Activated B cell treated with CpG ODN at 0.5 μM for 24 hours (primary cell): ENCODE measurements around the gene DNHD1. TPM values are rescaled to one million over a fixed set of nuclear protein-coding genes. Genes with fewer than 3 reads are reported as not detected.

Experiments used
- ATAC-seq: fragments of 200-7000 bp; cut with Tn5 transposase; one replicate; pipeline ENCODE4 v1.10.0; 2021; ENCODE audit warnings: low read depth, mild to moderate bottlenecking, moderate library complexity
- CTCF ChIA-PET: fragments of 350-600 bp; sonication (Branson Sonifier 250); formaldehyde crosslinking; loops from one replicate; lab custom pipeline; 2021; ENCODE audit warnings: antibody characterized with exemption; lab: Charles Lee
- POLR2A ChIA-PET: fragments of 350-600 bp; sonication (Branson Sonifier 250); formaldehyde crosslinking; loops from one replicate; lab custom pipeline; 2021; ENCODE audit warnings: antibody characterized with exemption; lab: Charles Lee
- DNase-seq: peaks from one replicate; pipeline ENCODE4 v3.0.0; 2022
- H3K27ac Mint-ChIP-seq: one replicate; pipeline ENCODE4 v1.8.0; 2020; ENCODE audit warnings: mixed read lengths
- H3K27me3 Mint-ChIP-seq: one replicate; pipeline ENCODE4 v1.8.0; 2021; ENCODE audit warnings: mixed read lengths
- H3K36me3 Mint-ChIP-seq: one replicate; pipeline ENCODE4 v1.8.0; 2021; ENCODE audit warnings: low read depth, mixed read lengths
- H3K4me1 Mint-ChIP-seq: one replicate; pipeline ENCODE4 v1.8.0; 2021; ENCODE audit warnings: mixed read lengths
- H3K4me3 Mint-ChIP-seq: one replicate; pipeline ENCODE4 v1.8.0; 2020; ENCODE audit warnings: mild to moderate bottlenecking, mixed read lengths
- H3K9me3 Mint-ChIP-seq: one replicate; pipeline ENCODE4 v1.8.0; 2020; ENCODE audit warnings: mixed read lengths
- intact Hi-C: fragments of 100-400 bp; cut with micrococcal nuclease; formaldehyde crosslinking; loops from one replicate; pipeline ENCODE4 v1.15.1; 2024
- total RNA-seq: library from RNA; stranded (reverse); gene quantifications from 2 replicates; pipeline ENCODE4 v1.2.3, GENCODE V29; 2022
- TF ChIP-seq, protein P1 (sequence below): fragments of 200-600 bp; IDR thresholded peaks from one replicate; pipeline ENCODE4 v1.8.0; 2022; ENCODE audit warnings: antibody characterized with exemption, mild to moderate bottlenecking

Gene DNHD1
- total RNA-seq, 1 donor from 2014 or later: 42.6 TPM

DNA sequence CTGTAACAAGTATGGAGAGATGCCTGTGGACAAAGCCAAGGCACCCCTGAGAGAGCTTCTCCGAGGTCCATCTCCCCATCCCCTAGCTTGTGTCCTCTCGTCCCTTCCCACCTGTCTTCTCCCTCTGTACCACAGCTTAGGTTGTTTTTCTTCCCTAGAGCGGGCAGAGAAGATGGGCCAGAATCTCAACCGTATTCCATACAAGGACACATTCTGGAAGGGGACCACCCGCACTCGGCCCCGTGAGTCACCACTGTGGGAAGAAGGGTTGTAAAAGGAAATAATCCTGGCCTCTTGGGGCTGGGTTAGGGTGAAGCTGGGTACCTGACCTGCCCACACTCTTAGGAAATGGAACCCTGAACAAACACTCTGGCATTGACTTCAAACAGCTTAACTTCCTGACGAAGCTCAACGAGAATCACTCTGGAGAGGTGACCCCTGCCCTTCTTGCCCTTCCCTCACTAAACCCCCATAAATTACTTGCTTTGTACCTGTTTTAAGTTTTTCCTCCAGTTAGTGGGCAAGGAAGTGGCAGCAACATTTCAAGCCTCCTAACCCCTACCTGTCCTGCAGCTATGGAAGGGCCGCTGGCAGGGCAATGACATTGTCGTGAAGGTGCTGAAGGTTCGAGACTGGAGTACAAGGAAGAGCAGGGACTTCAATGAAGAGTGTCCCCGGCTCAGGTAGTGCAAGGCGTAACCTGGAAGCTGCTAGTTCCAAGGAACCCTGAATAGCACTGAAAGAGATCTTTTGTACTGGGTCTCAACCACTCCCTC lies 111.8 kb downstream of the DNHD1 start:
- Mint-ChIP-seq H3K4me3 (no peak overlapping the region), H3K9me3 (no peaks in the 10 kb centered on the region), H3K36me3 (peaks cover 45% of the 10 kb centered on the region), H3K27ac (no peak overlapping the region), H3K27me3 (no peaks in the 10 kb centered on the region), H3K4me1 (peaks cover 22% of the 10 kb centered on the region)
- ChIA-PET POLR2A (interaction anchor here (1.2 to 3.2 kb wide), 2 partner anchors 10 to 38 kb away, joined by 3 to 32 read pairs; partner anchors contain the start of gene TPP1), CTCF (interaction anchor here (1.0 to 1.8 kb wide), 2 partner anchors 59 to 74 kb away, joined by 3 to 6 read pairs; partner anchors contain the start of gene MRPL17)
- intact Hi-C loops: no loop called here
- DNase-seq (no peak), ATAC-seq (no peak)
- TF ChIP-seq, protein P1, sequence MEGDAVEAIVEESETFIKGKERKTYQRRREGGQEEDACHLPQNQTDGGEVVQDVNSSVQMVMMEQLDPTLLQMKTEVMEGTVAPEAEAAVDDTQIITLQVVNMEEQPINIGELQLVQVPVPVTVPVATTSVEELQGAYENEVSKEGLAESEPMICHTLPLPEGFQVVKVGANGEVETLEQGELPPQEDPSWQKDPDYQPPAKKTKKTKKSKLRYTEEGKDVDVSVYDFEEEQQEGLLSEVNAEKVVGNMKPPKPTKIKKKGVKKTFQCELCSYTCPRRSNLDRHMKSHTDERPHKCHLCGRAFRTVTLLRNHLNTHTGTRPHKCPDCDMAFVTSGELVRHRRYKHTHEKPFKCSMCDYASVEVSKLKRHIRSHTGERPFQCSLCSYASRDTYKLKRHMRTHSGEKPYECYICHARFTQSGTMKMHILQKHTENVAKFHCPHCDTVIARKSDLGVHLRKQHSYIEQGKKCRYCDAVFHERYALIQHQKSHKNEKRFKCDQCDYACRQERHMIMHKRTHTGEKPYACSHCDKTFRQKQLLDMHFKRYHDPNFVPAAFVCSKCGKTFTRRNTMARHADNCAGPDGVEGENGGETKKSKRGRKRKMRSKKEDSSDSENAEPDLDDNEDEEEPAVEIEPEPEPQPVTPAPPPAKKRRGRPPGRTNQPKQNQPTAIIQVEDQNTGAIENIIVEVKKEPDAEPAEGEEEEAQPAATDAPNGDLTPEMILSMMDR: no peak

DNA sequence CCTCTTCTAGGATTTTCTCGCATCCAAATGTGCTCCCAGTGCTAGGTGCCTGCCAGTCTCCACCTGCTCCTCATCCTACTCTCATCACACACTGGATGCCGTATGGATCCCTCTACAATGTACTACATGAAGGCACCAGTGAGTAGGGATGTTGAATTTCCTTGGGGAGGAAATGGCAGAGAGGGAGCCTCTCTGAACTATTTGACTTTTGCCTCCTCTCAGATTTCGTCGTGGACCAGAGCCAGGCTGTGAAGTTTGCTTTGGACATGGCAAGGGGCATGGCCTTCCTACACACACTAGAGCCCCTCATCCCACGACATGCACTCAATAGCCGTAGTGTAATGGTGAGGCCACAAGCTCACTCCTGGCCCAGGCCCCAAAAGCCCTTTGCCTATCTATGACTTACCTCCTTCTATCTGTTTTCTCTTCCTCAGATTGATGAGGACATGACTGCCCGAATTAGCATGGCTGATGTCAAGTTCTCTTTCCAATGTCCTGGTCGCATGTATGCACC lies 112.5 kb downstream of the DNHD1 start:
- intact Hi-C loops: loop anchor here (5.0 kb wide), 2 partner anchors 903 to 922 kb away; partner anchors contain the start of genes PPFIBP2, TRIM22 and TRIM5
- Mint-ChIP-seq H3K36me3 (peaks cover 45% of the 10 kb centered on the region), H3K27ac (no peak overlapping the region), H3K4me3 (no peak overlapping the region), H3K4me1 (peaks cover 22% of the 10 kb centered on the region), H3K27me3 (no peaks in the 10 kb centered on the region), H3K9me3 (no peaks in the 10 kb centered on the region)
- DNase-seq (no peak), ATAC-seq (no peak)
- ChIA-PET CTCF (no interaction called here), POLR2A (interaction anchor here (1.2 to 3.2 kb wide), 3 partner anchors 9 to 37 kb away, joined by 3 to 32 read pairs (median 3); partner anchors contain the start of gene TPP1)
- TF ChIP-seq, protein P1: no peak

DNA sequence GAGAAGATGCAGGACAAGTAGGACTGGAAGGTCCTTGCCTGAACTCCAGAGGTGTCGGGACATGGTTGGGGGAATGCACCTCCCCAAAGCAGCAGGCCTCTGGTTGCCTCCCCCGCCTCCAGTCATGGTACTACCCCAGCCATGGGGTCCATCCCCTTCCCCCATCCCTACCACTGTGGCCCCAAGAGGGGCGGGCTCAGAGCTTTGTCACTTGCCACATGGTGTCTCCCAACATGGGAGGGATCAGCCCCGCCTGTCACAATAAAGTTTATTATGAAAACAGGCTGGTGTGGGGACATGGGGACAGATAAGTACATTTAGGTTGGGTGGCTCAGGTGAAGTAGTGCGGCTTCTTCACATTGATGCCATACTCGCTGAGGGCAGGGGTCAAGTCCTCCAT lies 113.5 kb downstream of the DNHD1 start:
- CTCF ChIA-PET: interaction anchor here (1.0 kb wide), 1 partner anchor 57 kb away, joined by 3 read pairs; no protein-coding TSS in a partner anchor
- Mint-ChIP-seq H3K9me3 (no peaks in the 10 kb centered on the region), H3K36me3 (peaks cover 45% of the 10 kb centered on the region), H3K27me3 (no peaks in the 10 kb centered on the region), H3K27ac (peak overlapping the region; percentile 85), H3K4me1 (peaks cover 22% of the 10 kb centered on the region), H3K4me3 (peak overlapping the region; percentile 85)
- TF ChIP-seq, protein P1: no peak
- POLR2A ChIA-PET: interaction anchor here (1.2 to 3.3 kb wide), 4 partner anchors 9 to 137 kb away, joined by 3 to 38 read pairs (median 10); partner anchors contain the start of genes MRPL17, TPP1 and TRIM3
- intact Hi-C loops: loop anchor here (5.0 kb wide), 2 partner anchors 902 to 923 kb away; partner anchors contain the start of genes PPFIBP2, TRIM22 and TRIM5
- ATAC-seq: no peak
- no peak for DNase-seq

DNA sequence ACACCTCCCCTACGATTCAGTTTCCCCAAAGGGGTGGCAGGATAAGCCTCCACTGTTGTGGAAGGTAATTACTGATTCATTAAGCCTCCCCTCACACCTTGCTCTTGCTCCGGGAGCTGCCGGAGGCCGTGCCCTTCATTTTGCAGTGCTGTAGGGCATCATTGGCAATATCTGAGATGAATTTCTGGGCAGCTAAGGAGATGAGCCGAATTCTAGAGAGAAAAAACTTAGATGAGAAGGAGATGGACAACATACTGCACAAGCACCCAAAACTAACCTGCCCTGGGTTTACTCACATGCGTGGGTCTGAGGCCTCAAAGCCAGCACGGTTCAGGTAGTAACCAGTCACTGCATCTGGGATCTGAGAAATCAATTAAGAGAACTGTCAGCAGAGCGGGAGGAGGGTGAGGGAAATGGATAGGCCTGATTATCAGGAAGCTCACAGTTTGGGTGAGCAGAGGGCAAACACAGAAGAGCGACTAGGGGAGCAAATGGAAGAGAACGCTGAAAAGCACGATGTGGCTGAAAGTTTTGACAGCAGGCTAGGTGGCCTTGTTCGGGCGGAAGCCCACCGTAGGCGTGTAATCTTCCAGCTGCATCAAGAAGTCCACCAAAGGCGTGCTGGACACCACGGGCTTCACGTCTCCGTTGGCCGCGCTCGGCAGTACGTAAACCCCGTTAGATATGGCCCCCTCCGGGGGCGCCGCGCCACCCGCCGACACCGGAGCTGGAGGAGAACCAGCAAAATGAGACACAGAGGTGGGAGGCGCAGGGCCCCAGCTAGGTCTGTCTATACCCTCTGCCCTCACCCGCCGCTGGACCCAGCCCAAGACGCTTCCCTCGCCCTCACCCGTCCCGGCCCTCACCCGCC lies 114.2 kb downstream of the DNHD1 start:
- TF ChIP-seq, protein P1: no peak
- Mint-ChIP-seq H3K4me1 (peaks cover 25% of the 10 kb centered on the region), H3K27me3 (no peaks in the 10 kb centered on the region), H3K36me3 (peaks cover 45% of the 10 kb centered on the region), H3K27ac (peak overlapping the region; percentile 85), H3K9me3 (no peaks in the 10 kb centered on the region), H3K4me3 (peak overlapping the region; percentile 85)
- intact Hi-C loops: loop anchor here (5.0 kb wide), 2 partner anchors 901 to 924 kb away; partner anchors contain the start of genes PPFIBP2, TRIM22 and TRIM5
- DNase-seq: peak; percentile 10
- CTCF ChIA-PET: interaction anchor here (1.0 to 1.2 kb wide), 3 partner anchors 56 to 72 kb away, joined by 3 to 11 read pairs (median 3); partner anchors contain the start of gene MRPL17
- peak; percentile 8 for ATAC-seq
- POLR2A ChIA-PET: interaction anchor here (0.6 to 3.3 kb wide), 22 partner anchors 8 to 922 kb away, joined by 3 to 44 read pairs (median 4); partner anchors contain the start of genes APBB1, ARFIP2, DCHS1 and ILK
